ENCODE results near the gene EHD4.

EHD4 gene

DNA sequence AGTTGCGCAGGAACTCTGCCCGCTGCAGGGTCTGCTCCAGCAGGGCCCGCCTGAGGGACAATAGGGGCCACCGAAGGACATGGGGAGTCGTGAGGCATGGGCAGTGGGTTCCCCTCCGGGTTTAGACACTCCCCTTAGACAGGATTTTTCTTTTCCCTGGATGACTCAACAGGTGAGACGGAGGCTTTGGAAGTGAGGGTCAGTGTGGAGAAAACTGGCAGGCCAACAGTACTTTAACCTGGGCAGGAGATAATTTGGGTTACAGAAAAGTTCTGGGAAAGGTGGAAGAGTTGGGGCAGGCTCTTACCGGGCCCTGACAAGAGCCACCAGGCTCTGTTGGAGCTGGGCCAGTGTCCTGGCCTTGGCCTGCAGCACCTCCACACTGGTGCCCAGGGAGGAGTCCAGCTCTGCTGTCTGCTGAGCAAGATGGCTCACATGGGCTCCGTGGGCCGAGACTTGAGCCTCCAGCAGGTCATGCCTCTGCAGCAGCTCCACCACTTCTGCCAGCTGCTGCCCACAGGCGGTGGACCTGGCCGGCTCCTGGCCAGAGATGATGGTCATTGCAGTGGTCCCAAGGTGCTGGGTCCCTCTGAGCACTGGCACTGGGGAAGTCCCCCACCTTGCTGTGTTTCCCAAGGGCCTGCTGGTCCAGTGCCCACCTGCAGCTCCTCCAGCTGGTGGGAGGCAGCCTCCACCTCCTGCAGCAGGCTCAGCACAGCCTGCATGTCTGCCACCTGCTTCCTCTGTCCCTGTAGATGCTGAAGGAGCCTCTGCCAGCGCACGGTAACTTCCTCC, 89.5 kb downstream of the EHD4 start:
- peaks cover 0 to 6% of the 10 kb centered on the region in 2 experiments for H3K4me1 ChIP-seq (ENCODE audit: control insufficient read depth in 1 of 2, insufficient read depth in 1 of 2, low read depth in 1 of 2, low read length in 1 of 2)
- no peak overlapping the region for H3K4me3 ChIP-seq (ENCODE audit: low read depth in 1 of 2, low read length in 1 of 2)
- H3K36me3 ChIP-seq = no peaks in the 10 kb centered on the region
- H3K9me3 ChIP-seq = no peaks in the 10 kb centered on the region
- no peak for TF ChIP-seq CTCF (IDR thresholded peaks at IDR 0.05)
- peaks cover 45% of the 10 kb centered on the region for H3K27me3 ChIP-seq
- no peak overlapping the region for H3K27ac ChIP-seq

- no peak for TF ChIP-seq CTCF (IDR thresholded peaks at IDR 0.05)
- no peak overlapping the region for H3K27ac ChIP-seq
Measured at GRCh38 chr15:41881920-41882688, 90.3 kb downstream of the EHD4 start.

DNA sequence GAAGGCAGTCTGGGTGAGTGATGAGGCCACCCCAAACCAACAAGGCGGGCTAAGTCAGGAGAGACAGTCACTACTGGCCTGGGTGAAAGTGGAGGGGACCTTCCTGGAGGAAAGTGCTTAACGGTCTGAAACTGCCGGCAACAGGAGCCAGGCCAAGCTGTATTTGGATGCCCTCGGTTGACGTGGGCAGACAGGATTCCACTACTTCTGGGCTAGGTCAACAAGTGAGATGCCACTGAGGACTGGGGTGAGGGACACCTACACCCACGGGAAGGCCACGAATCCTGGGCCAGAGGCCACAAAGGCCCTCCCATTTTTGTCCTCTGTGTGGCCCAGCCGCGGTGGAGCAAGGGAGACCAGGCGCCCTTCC, 90.8 kb downstream of the EHD4 start:
- Histone ChIP-seq H3K27me3 (peaks cover 45% of the 10 kb centered on the region), H3K36me3 (no peaks in the 10 kb centered on the region), H3K27ac (no peak overlapping the region), H3K4me3 (ENCODE audit: low read depth in 1 of 2, low read length in 1 of 2) (no peak overlapping the region), H3K4me1 (ENCODE audit: control insufficient read depth in 1 of 2, insufficient read depth in 1 of 2, low read depth in 1 of 2, low read length in 1 of 2) (peaks cover 0 to 6% of the 10 kb centered on the region in 2 experiments), H3K9me3 (no peaks in the 10 kb centered on the region)
- no peak for TF ChIP-seq CTCF (IDR thresholded peaks at IDR 0.05)

More at GRCh38 chr15:41881920-41882688, 90.3 kb downstream of the EHD4 start:
- H3K4me1 ChIP-seq (ENCODE audit: control insufficient read depth in 1 of 2, insufficient read depth in 1 of 2, low read depth in 1 of 2, low read length in 1 of 2) = peaks cover 0 to 6% of the 10 kb centered on the region in 2 experiments
- H3K27me3 ChIP-seq = peaks cover 45% of the 10 kb centered on the region
- H3K36me3 ChIP-seq = no peaks in the 10 kb centered on the region
- no peak overlapping the region for H3K4me3 ChIP-seq (ENCODE audit: low read depth in 1 of 2, low read length in 1 of 2)
- no peaks in the 10 kb centered on the region for H3K9me3 ChIP-seq

DNA sequence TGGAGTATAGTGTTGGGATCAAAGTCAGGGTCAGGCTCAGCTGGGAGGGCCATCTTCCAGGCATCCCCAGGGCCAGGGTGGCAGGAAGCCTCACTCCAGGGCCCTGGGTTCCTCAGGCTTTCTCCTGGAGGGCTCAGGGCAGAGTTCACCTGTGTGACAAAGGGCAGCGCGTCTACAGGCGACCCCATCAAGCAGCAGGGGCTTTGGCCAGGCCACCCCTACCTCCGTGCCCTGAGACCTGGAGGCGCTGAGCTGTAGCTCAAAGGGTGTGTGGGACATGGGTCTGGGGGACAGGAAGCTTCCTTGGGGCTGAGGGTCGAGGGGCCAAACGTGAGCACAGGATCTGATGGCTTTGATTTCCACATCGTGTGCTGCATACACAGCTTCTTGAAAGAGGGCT, 91.3 kb downstream of the EHD4 start:
- peaks cover 0 to 6% of the 10 kb centered on the region in 2 experiments for H3K4me1 ChIP-seq (ENCODE audit: control insufficient read depth in 1 of 2, insufficient read depth in 1 of 2, low read depth in 1 of 2, low read length in 1 of 2)
- H3K4me3 ChIP-seq (ENCODE audit: low read depth in 1 of 2, low read length in 1 of 2) = no peak overlapping the region
- TF ChIP-seq CTCF (IDR thresholded peaks at IDR 0.05) = no peak
- H3K27me3 ChIP-seq = peaks cover 45% of the 10 kb centered on the region
- no peaks in the 10 kb centered on the region for H3K36me3 ChIP-seq
- H3K27ac ChIP-seq = no peak overlapping the region
- H3K9me3 ChIP-seq = no peaks in the 10 kb centered on the region

GRCh38 chr15:41880156-41880877, 92.0 kb downstream of the EHD4 start:
- Histone ChIP-seq H3K9me3 (no peaks in the 10 kb centered on the region), H3K4me3 (ENCODE audit: low read depth in 1 of 2, low read length in 1 of 2) (no peak overlapping the region), H3K4me1 (ENCODE audit: control insufficient read depth in 1 of 2, insufficient read depth in 1 of 2, low read depth in 1 of 2, low read length in 1 of 2) (peaks cover 0 to 6% of the 10 kb centered on the region in 2 experiments), H3K36me3 (no peaks in the 10 kb centered on the region), H3K27ac (no peak overlapping the region), H3K27me3 (peaks cover 45% of the 10 kb centered on the region)
- TF ChIP-seq CTCF (IDR thresholded peaks at IDR 0.05) = no peak

Measured in neutrophil (primary cell).